Esophagus squamous epithelium (tissue), 5 donors: ENCODE measurements around the gene CNKSR3. TPM values are rescaled to one million over a fixed set of nuclear protein-coding genes. Genes with fewer than 3 reads are reported as not detected.

Source experiments
- DNase-seq: peaks from one replicate; lab custom pipeline; 2025; lab: John Stamatoyannopoulos, UW
- H3K27ac ChIP-seq, 4 donors: fragments of 200-600 bp; sonication (generic); one replicate each; pipeline ENCODE4 v1.5.1; 2016 to 2019; ENCODE audit warnings: mild to moderate bottlenecking in 1 of 4
- H3K27me3 ChIP-seq, 4 donors: fragments of 200-600 bp; sonication (generic); 1 replicate in 3 of 4; 2 replicates in 1 of 4; pipeline versions ENCODE4 v1.5.1 to v1.6.0; 2017 to 2021; ENCODE audit warnings: antibody characterized with exemption in 1 of 4
- H3K36me3 ChIP-seq, 3 donors: fragments of 200-600 bp; sonication (generic); one replicate each; pipeline ENCODE4 v1.5.1; 2016 to 2019
- H3K4me1 ChIP-seq, 3 donors: fragments of 200-600 bp; sonication (generic); one replicate each; pipeline ENCODE4 v1.5.1; 2017 to 2019
- H3K4me3 ChIP-seq, 4 donors: fragments of 200-600 bp; sonication (generic); 1 replicate in 3 of 4; 2 replicates in 1 of 4; pipeline ENCODE4 v1.5.1; 2016 to 2019; ENCODE audit warnings: mild to moderate bottlenecking in 2 of 4, moderate library complexity in 1 of 4
- H3K9me3 ChIP-seq, 3 donors: fragments of 200-600 bp; sonication (generic); one replicate each; pipeline ENCODE4 v1.5.1; 2016 to 2019
- CTCF ChIP-seq, 6 experiments: fragments of 450-650 bp in 4 of 6; fragments of 200-600 bp in 2 of 6; sonication (generic) in 2 of 6; IDR thresholded peaks; one replicate each; pipeline ENCODE4 v1.5.1; 2016 to 2019; ENCODE audit warnings: antibody characterized with exemption in 6 of 6, mild to moderate bottlenecking in 4 of 6, moderate library complexity in 4 of 6
- POLR2A ChIP-seq, 4 donors: fragments of 450-650 bp; IDR thresholded peaks; one replicate each; pipeline ENCODE4 v1.6.1; 2017; ENCODE audit warnings: antibody characterized with exemption in 4 of 4, mild to moderate bottlenecking in 4 of 4, moderate library complexity in 3 of 4
- WGBS, 2 donors: methylation state at CpG; one replicate each; pipeline ENCODE4 v1.1.5; 2018; 5-methylcytosine and 5-hydroxymethylcytosine counted together
- intact Hi-C: fragments of 100-400 bp; cut with DNase I; formaldehyde crosslinking; loops from one replicate; pipeline ENCODE4 v1.15.0; 2022
- total RNA-seq, 4 donors: library from RNA; depleted of rRNA; stranded (reverse); fragments of >200 nt; gene quantifications; one replicate each; pipeline ENCODE4 v1.1.0, GENCODE V29; 2016
- donor health status: DM: yes; HTN: yes; CAD: no.

The CNKSR3 gene
- total RNA-seq, 4 donors from 2014 or later, result 10.2 to 18.8 (median 13.8) TPM

- no peaks in the 10 kb centered on the region for H3K9me3 ChIP-seq
- TF ChIP-seq CTCF (IDR thresholded peaks at IDR 0.05) (no peak), POLR2A (IDR thresholded peaks at IDR 0.05) (no peak)
- WGBS, 2 donors, result 65 to 81% methylated on average over 2 of the region's 2 CpGs
- intact Hi-C loops, result no loop called here
- H3K27me3 ChIP-seq, result no peaks in the 10 kb centered on the region
- DNase-seq, result no peak
- H3K4me3 ChIP-seq, result no peak overlapping the region
- no peak overlapping the region for H3K27ac ChIP-seq
- no peaks in the 10 kb centered on the region for H3K4me1 ChIP-seq
- H3K36me3 ChIP-seq, result no peaks in the 10 kb centered on the region
Observed at GRCh38 chr6:154535851-154536250, 25.4 kb upstream of the CNKSR3 start.

- H3K9me3 ChIP-seq, result no peaks in the 10 kb centered on the region
- DNase-seq, result no peak
- TF ChIP-seq POLR2A (IDR thresholded peaks at IDR 0.05) (no peak), CTCF (IDR thresholded peaks at IDR 0.05) (no peak)
- H3K36me3 ChIP-seq, result no peaks in the 10 kb centered on the region
- H3K27ac ChIP-seq, result no peak overlapping the region
- 77 to 82% methylated on average over 3 of the region's 3 CpGs for WGBS, 2 donors
- H3K27me3 ChIP-seq, result no peaks in the 10 kb centered on the region
- intact Hi-C loops, result no loop called here
- no peak overlapping the region for H3K4me3 ChIP-seq
- H3K4me1 ChIP-seq, result no peaks in the 10 kb centered on the region
Observed at GRCh38 chr6:154535147-154535546, 24.7 kb upstream of the CNKSR3 start.

- no peaks in the 10 kb centered on the region for H3K9me3 ChIP-seq
- no peaks in the 10 kb centered on the region for H3K36me3 ChIP-seq
- no peak overlapping the region for H3K4me3 ChIP-seq
- 67 to 82% methylated on average over 2 of the region's 2 CpGs for WGBS, 2 donors
- DNase-seq, result no peak
- no peaks in the 10 kb centered on the region for H3K4me1 ChIP-seq
- intact Hi-C loops, result no loop called here
- no peak overlapping the region for H3K27ac ChIP-seq
- TF ChIP-seq POLR2A (IDR thresholded peaks at IDR 0.05) (no peak), CTCF (IDR thresholded peaks at IDR 0.05) (no peak)
- no peaks in the 10 kb centered on the region for H3K27me3 ChIP-seq
Observed at GRCh38 chr6:154534531-154534930, 24.0 kb upstream of the CNKSR3 start.

GRCh38 chr6:154532426-154532825, 21.9 kb upstream of the CNKSR3 start:
- Histone ChIP-seq H3K27me3 (no peaks in the 10 kb centered on the region), H3K4me1 (no peaks in the 10 kb centered on the region), H3K36me3 (no peaks in the 10 kb centered on the region), H3K4me3 (no peak overlapping the region), H3K27ac (no peak overlapping the region), H3K9me3 (no peaks in the 10 kb centered on the region)
- intact Hi-C loops, result no loop called here
- no peak for TF ChIP-seq CTCF (IDR thresholded peaks at IDR 0.05)
- TF ChIP-seq POLR2A (IDR thresholded peaks at IDR 0.05), result no peak
- no peak for DNase-seq
- WGBS, 2 donors, result 86 to 91% methylated on average over 4 of the region's 4 CpGs

GRCh38 chr6:154529957-154530356, 19.5 kb upstream of the CNKSR3 start:
- WGBS, 2 donors, result 75 to 87% methylated on average over 6 of the region's 6 CpGs
- intact Hi-C loops, result no loop called here
- TF ChIP-seq POLR2A (IDR thresholded peaks at IDR 0.05) (no peak), CTCF (IDR thresholded peaks at IDR 0.05) (no peak)
- Histone ChIP-seq H3K27ac (no peak overlapping the region), H3K27me3 (no peaks in the 10 kb centered on the region), H3K4me1 (no peaks in the 10 kb centered on the region), H3K9me3 (no peaks in the 10 kb centered on the region), H3K36me3 (no peaks in the 10 kb centered on the region), H3K4me3 (no peak overlapping the region)
- no peak for DNase-seq
